AG04449 (cell line): ENCODE measurements around the gene FEM1A.

Experiments used
- CTCF ChIA-PET: fragments of 350-600 bp; formaldehyde crosslinking; extraction: SDS; loops from one replicate; lab custom pipeline; 2021; ENCODE audit warnings: antibody characterized with exemption; lab: Yijun Ruan, JAX
- POLR2A ChIA-PET: fragments of 400-600, 350-600 bp; formaldehyde crosslinking; extraction: SDS; loops from one replicate; lab custom pipeline; 2020; ENCODE audit warnings: antibody characterized with exemption, inconsistent platforms; lab: Yijun Ruan, JAX
- DNase-seq: peaks from one replicate; pipeline ENCODE4 v3.0.0-alpha.2; 2010; ENCODE audit warnings: low read depth, low spot score
- H3K4me3 ChIP-seq: 2 replicates; pipeline ENCODE4 v1.5.1; 2011; ENCODE audit warnings: low read depth, mild to moderate bottlenecking, control low read depth, low read length
- TF ChIP-seq, protein P1 (sequence below): IDR thresholded peaks from one replicate; pipeline ENCODE4 v1.5.1; 2011; ENCODE audit warnings: mild to moderate bottlenecking, moderate library complexity, low read length, control low read depth, inconsistent platforms; ENCODE audit not compliant: insufficient read depth; ENCODE audit errors: missing control alignments

FEM1A gene

GRCh38 chr19:4768934-4769777 lies 22.4 kb upstream of the FEM1A start:
- CTCF ChIA-PET, result interaction anchor here (1.2 to 1.6 kb wide), 2 partner anchors 22 to 38 kb away, joined by 3 to 9 read pairs; partner anchors contain the start of gene FEM1A
- POLR2A ChIA-PET, result no interaction called here
- DNase-seq, result peak; percentile 16
- no peak overlapping the region for H3K4me3 ChIP-seq
- TF ChIP-seq, protein P1, sequence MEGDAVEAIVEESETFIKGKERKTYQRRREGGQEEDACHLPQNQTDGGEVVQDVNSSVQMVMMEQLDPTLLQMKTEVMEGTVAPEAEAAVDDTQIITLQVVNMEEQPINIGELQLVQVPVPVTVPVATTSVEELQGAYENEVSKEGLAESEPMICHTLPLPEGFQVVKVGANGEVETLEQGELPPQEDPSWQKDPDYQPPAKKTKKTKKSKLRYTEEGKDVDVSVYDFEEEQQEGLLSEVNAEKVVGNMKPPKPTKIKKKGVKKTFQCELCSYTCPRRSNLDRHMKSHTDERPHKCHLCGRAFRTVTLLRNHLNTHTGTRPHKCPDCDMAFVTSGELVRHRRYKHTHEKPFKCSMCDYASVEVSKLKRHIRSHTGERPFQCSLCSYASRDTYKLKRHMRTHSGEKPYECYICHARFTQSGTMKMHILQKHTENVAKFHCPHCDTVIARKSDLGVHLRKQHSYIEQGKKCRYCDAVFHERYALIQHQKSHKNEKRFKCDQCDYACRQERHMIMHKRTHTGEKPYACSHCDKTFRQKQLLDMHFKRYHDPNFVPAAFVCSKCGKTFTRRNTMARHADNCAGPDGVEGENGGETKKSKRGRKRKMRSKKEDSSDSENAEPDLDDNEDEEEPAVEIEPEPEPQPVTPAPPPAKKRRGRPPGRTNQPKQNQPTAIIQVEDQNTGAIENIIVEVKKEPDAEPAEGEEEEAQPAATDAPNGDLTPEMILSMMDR, result no peak

GRCh38 chr19:4772566-4772965 lies 19.0 kb upstream of the FEM1A start:
- DNase-seq, result no peak
- TF ChIP-seq, protein P1, result no peak
- CTCF ChIA-PET, result interaction anchor here (0.9 kb wide), 1 partner anchor 13 kb away, joined by 5 read pairs; no protein-coding TSS in a partner anchor
- POLR2A ChIA-PET, result no interaction called here
- H3K4me3 ChIP-seq, result no peak overlapping the region

DNA sequence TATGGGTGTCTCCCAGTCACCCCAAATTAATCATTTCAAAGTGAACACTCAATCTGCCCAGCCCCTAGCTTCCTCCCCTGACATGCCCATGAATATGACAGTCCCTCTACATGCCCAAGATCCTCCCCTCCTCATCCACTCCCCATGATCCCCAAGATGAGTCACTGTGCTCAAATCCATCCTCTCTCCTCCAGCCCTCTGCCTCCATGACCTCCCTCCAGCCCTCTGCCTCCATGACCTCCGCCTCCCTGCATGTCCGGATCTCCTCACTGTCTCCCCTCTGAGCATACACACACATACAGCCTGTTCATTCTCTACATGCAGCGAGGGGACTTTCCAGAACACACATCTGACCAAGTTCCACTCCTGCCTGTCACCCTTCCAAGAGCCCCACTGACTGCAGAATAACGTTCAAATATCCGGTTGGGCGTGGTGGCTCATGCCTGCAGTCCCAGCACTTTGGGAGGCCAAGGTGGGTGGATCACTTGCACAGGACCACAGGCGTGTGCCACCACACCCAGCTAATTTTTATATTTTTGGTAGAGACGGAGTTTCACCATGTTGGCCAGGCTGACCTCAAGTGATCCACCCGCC lies 18.4 kb upstream of the FEM1A start:
- ChIA-PET CTCF (interaction anchor here (1.2 to 1.3 kb wide), 2 partner anchors 9 to 40 kb away, joined by 3 read pairs; no protein-coding TSS in a partner anchor), POLR2A (no interaction called here)
- TF ChIP-seq, protein P1, result no peak
- DNase-seq, result no peak
- no peak overlapping the region for H3K4me3 ChIP-seq

- no peak overlapping the region for H3K4me3 ChIP-seq
- no peak for DNase-seq
- TF ChIP-seq, protein P1, result no peak
- CTCF ChIA-PET, result interaction anchor here (0.9 to 1.3 kb wide), 3 partner anchors 8 to 41 kb away, joined by 3 read pairs; no protein-coding TSS in a partner anchor
- POLR2A ChIA-PET, result no interaction called here
Measured at GRCh38 chr19:4774136-4774535, 17.4 kb upstream of the FEM1A start.

DNA sequence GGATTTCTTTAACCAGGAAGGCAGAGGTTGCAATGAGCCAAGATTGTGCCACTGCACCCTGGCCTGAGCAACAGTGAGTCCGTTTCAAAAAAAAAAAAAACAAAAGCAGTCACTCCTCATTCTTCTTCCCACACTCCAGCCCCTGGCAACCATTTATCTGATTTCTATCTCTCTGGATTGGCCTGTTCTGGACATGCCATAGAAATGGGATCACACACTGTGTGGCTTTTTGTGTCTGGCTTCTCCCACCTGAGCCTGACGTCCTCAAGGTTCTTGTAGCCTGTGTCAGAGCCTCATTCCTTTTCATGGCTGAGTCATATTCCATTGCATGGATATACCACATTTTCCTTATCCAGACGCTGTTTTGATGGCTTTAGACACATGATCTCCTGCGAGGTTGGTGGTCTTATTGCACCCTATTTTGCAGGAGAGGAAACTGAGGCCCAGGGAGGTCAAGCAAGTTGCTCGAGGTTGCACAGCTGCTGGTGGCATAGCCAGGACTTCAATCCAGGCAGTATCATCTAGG lies 15.8 kb upstream of the FEM1A start:
- CTCF ChIA-PET, result interaction anchor here (1.9 to 2.0 kb wide), 2 partner anchors 15 to 43 kb away, joined by 6 to 8 read pairs; no protein-coding TSS in a partner anchor
- no peak for DNase-seq
- no peak overlapping the region for H3K4me3 ChIP-seq
- POLR2A ChIA-PET, result no interaction called here
- TF ChIP-seq, protein P1, result no peak
